ENCODE measurements around the gene CTRB1.

- no peak for TF ChIP-seq CTCF (IDR thresholded peaks at IDR 0.05)
- TF ChIP-seq POLR2A (IDR thresholded peaks at IDR 0.05), result no peak
These were observed 37.2 kb upstream of the CTRB1 start for GRCh38 chr16:75181630-75182029.
